HG02943 (cell line): Measurements from ENCODE around the gene GNAL.

ENCODE experiments used
- ATAC-seq: cut with Tn5 transposase; IDR thresholded peaks from one replicate; pipeline ENCODE4 v1.9.1; 2021; ENCODE audit warnings: mild to moderate bottlenecking, low read depth, moderate library complexity; ENCODE audit not compliant: unreplicated experiment

GNAL gene

DNA sequence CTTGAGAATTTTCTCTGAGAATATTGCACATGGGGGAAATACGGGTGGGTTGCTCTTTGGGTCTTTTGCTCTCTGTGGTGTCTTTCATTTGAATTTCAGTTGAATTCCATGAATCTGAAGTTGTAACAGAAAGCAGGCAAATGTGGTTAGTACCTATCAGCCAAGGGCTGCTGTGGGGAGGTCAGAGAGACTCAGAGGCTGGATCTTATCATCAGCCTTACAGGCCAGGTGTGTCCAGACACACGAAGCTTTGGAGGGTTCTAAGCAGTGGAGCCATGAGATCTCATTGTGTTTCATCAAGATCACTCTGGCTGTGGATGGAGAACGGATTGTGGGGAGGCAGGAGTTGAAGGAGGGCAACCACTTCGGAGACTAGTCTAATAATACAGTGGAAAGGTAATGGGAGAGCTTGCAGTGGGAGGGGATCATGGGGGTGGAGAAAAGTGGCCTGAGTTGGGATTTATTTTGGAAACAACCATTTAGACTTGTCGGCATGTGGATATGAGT lies 68.1 kb downstream of the GNAL start:
- no peak for ATAC-seq

DNA sequence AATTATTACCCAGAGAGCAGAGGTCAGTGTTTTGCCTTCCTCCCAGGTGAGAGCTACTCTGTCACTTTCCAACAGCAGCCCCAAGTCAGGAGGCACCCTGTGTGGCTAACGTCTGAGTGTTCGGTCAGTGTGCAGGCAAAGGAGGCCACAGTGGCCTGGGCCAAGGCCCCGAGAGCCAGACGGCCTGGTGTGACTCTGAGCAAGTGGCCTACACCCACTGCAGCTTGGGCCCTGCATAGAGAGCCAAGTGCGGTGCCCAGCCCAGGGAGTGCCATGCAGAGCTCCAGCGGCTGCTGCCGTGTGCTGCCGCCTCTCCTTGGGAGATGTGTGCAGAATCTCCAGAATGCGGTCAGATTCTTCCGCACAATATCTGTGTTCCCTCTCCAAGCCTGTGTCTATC lies 70.4 kb downstream of the GNAL start:
- no peak for ATAC-seq

DNA sequence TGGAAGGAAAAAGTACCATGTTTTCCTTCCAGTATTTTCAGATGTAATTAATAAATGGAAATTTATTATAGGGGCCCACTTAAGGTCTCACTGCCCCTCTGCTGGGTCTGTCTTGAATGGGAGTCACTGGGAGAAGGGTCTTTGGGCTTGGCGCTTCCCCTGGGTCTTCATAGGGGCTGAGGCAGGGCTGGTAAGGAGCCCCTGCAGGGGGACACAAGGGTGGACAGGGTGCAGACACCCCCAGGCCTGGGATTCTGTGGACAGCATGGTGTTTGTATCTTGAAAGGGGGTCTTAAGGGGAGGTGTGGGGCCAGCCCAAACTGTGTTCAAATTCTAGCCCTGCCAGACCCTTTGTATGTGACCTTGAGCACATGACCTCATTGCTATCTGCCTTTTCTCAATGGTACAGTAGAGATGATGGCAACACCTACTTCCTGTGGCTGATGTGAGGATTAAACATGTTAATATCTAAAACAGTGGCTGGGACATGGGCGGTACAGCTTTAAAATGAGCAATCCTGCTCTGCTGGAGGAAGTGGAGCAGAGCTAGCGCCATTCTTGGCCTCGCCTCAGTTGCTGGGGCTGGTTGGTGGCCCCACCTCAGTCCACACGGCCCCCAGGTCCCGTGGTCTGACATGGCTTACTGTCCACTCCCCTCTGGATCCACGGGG lies 71.6 kb downstream of the GNAL start:
- no peak for ATAC-seq

DNA sequence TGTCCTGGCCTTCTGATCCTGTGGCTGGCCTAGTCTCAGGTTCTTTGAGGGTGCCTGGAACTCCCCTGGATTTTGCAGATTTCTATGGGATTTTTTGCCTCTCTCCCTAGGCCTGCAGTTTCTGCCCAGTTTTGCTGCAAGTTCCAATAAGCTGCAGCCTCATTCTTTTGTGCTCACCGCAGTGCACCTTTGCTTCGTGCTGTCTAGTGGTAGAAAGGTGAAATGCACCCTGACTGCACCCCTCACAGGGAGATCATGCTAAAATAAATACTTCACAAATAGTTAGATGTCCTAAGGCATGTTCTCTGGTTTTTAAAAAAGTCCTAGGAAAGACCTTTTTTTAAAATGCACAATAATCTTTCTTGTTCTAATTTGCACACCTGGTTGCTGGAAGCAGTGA lies 72.5 kb downstream of the GNAL start:
- ATAC-seq = no peak

DNA sequence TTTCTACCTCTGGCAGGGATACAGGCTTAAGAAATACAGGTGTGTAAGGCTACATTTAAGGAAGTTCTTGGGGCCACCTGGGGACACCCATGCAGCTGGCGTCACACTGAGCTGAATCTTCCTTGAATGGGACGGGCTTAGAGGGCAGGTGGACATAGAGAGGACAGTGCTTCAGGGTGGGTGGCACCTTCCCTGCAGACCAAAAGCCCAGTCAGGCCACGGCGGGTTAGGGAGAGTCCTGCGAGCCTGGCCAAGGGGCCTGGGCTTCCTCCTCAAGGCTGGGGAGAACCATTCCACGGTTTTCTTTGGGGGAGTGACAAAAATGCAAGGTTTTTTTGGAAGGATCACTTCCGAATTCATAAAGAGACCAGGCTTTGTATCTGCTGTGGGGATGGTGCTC lies 73.4 kb downstream of the GNAL start:
- no peak for ATAC-seq

DNA sequence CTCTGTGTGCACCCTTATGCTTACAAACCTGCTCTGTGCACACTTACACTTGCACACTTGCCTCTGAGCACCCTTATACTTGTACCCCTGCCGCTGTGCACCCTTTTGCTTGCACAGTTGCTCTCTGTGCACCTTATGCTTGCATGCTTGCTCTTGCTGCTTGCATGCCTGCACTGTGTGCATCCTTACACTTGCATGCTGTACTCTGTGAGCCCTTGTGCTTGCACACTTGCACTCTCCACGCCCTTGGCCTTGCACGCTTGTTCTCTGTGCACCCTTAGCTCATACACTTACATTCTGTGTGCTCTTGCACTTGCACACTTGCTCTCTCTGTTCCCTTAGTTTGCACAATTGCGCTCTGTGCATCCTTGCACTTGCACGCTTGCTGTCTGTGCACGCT lies 78.3 kb downstream of the GNAL start:
- no peak for ATAC-seq

DNA sequence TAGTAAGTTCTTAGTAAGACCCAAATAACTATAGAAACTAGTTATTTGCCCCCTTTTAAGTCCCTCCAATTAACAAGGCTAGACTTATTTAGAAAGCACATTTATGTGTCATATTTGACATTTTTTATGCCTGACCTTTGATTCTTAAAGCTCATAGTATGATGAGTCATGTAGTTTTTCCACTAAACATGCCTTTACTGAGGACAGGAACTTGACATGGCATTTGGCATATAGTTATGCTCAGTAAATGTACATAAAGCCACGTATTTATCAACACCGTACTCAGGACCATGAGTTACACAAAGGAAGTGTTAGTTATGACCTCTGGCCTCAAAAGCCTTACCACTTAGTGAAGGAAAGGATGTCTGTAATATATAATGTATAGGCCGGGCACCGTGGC lies 78.9 kb downstream of the GNAL start:
- ATAC-seq = no peak

DNA sequence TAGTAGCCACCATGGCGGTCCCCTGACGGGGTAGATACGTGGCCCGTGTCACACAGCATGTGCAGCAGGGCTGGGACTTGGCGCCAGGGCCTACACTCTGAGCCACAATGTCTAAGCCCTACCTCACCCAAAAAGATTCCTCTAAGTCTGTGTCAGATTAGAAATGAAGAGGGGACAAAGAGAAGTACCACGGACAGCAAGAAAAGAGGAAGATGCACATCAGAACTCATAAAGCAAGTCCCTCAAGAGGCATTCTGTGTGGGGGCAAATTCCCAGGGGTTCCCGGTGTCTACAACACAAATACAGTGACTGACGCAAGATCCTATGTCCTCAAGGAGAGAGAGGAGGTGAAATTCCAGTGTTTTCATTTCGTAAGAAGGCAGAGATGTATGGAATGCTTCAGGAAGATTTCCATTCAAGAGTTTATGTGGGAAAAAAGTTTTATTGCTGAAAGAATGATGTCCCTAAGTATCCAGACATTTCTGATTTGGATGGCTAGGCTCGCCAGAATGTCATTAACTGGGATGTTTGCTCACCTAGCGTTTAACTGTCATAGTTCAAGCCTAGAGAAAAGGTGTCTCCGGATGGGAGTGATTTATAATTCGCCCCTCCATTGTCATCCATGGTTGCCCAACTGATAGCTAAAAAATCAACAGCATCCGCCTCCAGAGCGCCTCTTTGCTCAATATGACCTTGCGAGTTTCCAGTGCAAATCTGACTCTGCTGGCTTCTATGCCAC lies 86.5 kb downstream of the GNAL start:
- no peak for ATAC-seq

DNA sequence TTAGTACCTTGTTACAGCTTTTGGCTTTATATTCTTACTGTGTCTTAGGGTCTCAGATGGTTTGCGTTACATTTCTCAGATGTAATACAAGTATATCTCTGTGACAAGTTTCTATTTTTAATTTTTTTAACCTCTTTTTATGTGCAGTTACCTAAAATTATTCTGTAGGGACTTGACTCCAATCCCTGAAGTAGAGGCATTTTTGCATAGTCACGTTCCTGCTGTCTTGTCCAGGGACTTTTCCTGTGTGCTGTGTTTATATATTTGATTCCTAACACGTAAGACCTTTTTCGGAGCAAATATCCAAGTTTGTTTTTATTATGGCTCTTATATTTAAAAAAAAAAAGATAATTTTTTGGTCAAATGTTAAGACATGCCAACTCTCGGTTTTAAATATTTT lies 91.0 kb downstream of the GNAL start:
- no peak for ATAC-seq

DNA sequence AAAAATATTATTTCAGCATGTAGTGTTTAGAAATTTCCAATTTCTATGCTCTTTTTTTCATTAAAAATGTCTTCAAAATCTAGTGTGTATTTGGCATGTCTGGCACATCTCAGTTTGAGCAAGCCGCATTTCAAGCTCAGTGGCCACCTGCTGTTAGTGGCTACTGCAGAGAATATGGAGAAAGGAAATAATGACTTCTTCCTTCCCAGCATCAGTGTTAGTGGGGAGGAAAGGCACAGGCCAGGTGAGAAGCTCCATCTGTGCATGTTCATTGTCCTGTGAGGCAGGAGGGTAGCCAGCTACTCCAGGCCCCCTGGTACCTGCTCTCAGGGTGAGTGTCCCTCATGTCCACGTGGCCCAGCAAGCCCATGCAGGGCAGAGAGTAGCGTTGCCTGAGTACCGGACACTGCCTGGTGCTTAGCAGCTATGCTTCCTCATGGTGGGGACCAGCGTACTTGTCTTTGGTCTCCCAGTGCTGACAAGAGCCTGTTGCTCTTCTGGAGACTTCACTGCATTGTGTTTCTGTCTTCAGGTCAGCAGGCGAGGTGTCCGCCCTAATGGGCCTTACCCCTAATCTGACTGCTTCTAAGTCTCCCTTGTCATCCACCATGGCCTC lies 94.8 kb downstream of the GNAL start:
- ATAC-seq = no peak

DNA sequence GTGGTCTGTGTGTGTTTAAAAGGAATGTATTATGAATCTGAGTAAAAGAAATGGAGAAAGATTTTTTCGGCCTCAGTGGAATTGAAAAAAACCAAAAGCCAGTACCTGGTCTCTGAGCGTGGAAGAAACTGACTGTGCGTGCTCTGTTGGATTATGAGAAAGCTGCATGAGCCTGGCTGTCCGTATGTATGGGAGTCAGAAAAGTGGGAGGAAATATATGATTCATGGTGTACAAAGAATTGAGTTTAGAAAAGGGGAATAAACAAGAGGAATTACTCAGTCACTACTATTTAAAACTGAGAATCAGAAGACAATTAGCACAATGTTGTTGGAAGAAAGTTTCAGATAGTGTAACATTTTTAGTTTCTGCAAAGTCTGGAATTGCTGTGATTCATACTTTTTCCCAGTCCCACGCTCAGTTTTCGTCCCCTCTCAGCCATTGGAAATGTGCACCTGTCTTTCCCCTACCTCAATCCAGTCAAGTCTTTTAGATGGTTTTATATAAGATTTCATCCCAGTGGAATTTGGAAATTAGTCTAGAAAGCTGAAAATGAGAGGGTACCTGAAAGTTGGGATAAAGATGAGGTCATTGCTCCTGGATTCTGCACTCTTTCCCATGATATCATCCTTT lies 95.7 kb downstream of the GNAL start:
- no peak for ATAC-seq

DNA sequence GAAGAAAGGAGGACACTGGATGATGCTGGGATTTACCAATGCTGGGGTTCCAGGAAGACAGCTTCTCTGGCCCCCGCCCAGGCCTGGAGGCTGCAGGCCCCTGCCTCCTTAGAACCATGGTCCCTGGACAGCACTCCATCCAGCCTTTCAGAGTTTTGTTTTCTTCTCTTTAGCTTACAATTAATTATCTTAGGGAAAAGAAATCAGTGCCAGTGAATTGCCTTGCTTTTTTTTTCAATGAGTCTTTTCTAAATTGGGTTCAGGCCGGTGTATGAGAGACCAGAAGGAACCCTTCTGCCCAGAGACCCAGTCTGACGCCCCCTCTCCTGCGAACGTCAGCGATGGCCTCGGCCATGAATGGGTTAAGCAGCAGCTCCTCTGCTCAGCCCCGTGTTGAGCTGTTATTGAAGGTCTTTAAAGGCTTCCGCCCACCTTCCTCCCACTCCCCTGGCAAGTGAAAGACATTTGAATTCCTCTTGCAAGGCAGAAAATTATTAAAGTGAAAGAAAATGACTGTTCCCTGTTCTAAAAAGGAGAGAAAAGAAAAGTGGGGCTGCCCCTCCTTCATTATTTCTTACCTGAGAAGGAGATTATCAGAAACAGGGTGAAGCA lies 96.5 kb downstream of the GNAL start:
- ATAC-seq = no peak

DNA sequence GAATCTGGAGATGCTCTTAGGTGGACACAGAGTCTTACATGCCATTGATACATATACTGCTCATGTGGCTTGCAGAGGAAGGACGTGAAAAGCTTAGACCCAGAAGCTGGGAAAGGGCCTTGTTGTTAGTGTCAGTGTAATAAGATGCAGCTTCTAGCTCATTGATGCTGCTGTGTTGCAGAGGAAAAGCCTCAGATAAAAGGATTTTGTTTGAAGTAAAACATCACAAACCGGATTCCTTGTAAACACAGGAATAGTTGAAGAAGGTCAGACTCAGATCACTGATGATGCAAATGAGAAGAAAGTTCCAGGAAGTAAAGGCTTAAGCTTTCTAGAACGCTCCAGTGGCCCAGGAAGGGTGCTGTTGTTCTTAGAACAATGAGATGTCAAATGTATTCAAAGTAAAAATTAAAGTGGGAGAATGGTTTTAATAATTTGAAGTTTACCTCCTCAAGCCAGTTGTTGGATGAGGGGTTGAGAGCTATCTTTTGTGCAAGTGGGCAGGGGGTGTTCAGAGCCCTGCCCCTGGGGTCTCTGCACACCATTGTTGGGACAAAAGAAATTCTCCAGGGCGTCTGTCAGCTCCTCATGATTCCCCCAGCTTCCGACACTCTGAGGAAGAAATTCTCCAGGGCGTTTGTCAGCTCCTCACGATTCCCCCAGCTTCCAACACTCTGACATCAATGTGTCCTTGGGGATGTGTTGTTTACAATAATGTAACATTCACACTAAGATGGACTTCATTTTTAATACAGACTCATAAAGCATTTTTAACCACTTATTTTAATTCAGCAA lies 100.8 kb downstream of the GNAL start:
- ATAC-seq = no peak

DNA sequence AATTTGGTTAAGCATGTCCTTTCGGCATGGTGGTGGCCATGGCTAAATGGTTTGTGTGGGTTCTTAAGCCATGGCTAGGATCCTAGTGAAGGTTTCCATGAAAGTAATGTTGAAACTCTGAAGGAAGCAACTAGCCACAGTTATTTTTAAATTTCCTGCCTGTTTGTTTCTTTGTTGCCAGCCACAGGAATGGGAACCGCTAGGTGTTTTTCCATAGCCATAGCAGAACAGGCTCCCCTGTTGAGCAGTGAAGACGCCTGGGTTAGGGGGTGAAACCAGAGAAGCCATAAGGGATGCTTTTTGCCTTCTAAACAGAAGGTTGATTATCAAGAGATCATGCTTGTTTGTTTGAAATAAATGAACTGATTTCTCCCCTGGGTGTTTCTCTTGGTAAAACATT lies 102.1 kb downstream of the GNAL start:
- no peak for ATAC-seq

DNA sequence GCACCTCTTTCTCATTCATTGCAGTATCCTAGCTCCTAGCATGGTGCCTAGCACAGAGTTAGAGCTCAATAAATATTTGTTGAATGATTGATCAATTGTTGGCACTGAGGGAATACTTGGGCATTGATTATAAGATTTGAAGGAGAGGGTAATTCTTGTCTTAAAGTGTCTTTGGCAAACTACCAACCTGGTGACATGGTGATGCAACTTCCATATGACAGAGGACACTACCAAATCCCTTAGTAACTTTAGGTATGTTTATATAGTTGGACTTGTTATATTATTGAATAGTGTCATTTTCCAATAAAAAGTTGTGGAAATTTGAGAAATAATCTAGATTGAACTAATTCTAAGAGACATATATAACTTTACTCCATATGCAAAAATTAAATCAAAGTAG lies 103.6 kb downstream of the GNAL start:
- ATAC-seq = no peak

DNA sequence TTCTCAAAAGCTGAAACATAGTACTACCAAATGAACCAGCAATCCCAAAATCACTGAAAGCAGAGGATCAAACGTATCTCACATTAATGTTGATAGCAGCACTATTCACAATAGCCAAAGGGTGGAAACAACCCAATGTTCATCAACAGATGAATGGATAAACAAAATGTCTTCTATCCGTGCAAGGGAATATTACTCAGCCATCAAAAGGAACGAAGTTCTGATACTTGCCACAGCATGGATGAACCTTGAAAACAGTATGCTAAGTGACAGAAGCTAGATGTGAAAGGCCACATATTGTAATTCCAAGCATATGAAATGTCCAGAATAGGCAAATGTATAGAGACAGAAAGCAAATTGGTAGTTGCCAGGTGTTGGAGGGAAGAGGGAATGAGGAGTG lies 105.1 kb downstream of the GNAL start:
- ATAC-seq = no peak

DNA sequence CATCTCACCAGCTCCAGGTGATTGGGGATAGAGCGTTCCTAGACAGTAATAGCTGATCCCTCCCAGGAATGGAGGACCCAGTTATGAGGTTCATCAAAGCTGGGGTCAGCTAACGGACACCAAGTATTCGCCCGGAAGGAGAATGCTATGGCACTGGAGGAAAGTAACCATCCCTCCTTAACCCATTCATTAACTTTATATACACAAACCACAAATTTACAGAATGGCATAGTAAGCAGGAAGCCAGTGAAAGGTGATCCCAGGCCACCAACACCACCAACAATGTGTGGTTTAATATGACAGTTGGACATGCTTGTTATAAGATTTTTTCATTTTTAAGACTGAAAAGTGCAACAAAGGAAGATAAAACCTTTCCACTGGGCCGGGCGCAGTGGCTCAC lies 106.9 kb downstream of the GNAL start:
- no peak for ATAC-seq

DNA sequence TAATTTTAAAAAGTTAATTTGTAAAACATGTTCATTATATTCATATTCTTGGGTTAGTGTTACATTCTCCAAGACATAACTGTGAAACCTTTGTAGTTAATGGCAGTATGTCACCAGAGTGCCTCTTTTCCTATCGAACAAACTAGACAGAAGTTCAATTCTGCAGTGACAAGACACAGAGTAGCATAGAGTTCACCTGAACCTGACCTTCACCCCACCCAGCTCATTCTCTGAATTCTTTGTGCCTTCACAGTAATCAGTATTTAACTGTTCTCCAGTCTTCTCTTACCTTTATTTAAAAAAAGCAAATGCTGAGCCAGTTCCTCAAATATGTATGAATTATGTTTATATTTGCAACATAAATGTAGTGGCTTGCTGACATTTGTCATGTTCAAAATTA lies 109.2 kb downstream of the GNAL start:
- no peak for ATAC-seq

DNA sequence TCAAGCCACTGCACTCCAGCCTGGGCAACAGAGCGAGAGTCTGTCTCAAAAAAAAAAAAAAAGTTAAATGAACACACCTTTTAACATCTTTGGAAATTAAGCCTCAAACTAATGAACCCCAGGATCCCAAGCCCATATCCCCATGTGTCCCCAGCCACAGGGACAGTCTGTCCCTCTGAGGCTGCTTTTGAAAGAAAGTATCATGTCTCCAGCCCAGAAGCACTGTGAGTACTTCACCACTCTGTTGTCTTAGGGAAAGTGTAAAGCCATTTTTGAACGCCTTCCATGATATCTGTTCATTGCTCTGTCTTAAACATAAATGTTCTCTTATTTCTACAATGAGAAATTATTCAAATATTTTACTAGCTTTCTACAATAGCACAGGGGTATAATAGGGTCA lies 110.0 kb downstream of the GNAL start:
- ATAC-seq = no peak
